Mononuclear cell (primary cell): ENCODE results near the gene TICAM2. TPM values are rescaled to one million over a fixed set of nuclear protein-coding genes. Genes with fewer than 3 reads are reported as not detected.

Experiments used
- H3K27me3 ChIP-seq: 2 replicates; pipeline ENCODE4 v1.6.0; 2011; ENCODE audit warnings: low read length, control low read depth; ENCODE audit not compliant: insufficient read depth
- H3K4me1 ChIP-seq: 2 replicates; pipeline ENCODE4 v1.5.1; 2011; ENCODE audit warnings: mild to moderate bottlenecking, low read length, control low read depth; ENCODE audit not compliant: insufficient read depth
- H3K4me3 ChIP-seq: 2 replicates; pipeline ENCODE4 v1.5.1; 2011; ENCODE audit warnings: mild to moderate bottlenecking, low read length, moderate library complexity
- H3K9me3 ChIP-seq: 2 replicates; pipeline ENCODE4 v1.5.1; 2011; ENCODE audit warnings: low read depth, mild to moderate bottlenecking, control low read depth, low read length
- total RNA-seq: library from RNA; depleted of rRNA; stranded (reverse); fragments of >200 nt; gene quantifications from one replicate; pipeline ENCODE4 v1.2.3, GENCODE V29; 2012

Gene TICAM2
- total RNA-seq, 1 donor = 1.2 TPM

DNA sequence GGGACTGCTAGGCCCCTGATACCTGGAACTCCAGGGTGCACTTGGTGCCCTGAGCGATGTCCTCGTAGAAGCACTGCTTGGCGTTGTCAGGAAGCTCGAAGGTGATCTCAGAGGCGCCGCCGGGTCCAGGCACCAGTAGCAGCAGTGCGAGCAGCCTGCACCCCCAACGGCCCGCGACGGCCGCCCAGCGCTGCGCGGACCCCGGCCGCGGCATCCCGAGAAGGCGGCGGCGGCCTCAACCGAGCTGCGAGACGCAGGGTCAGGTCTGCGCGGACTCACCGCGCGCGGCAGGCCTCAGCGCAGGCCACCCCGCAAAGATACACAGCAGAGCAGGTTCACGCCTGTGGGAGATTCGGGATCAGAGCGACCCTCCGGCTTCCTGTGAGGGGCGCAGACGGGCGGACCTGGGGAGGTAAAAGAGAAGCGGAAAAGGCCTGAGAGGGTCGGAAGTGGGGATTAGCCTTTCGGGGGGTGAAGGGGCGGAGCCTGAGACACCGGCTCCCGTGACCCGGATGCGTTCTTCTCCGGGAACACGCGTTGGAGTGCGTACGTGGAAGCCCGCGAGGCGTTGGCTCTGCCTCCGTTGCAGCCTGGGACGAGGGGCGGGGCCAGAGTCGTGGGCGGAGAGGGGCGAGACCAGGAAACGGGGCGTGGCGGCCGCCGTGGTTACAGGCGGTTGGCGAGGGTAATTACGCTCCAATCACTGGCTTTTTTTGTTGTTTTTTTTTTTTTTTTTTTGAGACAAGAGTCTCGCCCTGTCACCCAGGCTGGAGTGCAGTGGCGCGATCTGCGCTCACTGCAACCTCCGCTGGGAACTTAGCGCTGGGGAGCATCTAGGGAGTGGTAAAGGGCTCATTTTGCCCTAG lies 23.5 kb upstream of the TICAM2 start, which contains the start of gene TMED7:
Gene TMED7 (minus strand): TSS at position 458 of the 866 bp plus-strand sequence. CDS start 244 bp downstream, at position 214.
- Histone ChIP-seq H3K4me3 (peak within 1 kb of the TSS; percentile 82), H3K27me3 (no peaks in the 10 kb centered on the region), H3K4me1 (peaks cover 40% of the 10 kb centered on the region), H3K9me3 (no peaks in the 10 kb centered on the region)

DNA sequence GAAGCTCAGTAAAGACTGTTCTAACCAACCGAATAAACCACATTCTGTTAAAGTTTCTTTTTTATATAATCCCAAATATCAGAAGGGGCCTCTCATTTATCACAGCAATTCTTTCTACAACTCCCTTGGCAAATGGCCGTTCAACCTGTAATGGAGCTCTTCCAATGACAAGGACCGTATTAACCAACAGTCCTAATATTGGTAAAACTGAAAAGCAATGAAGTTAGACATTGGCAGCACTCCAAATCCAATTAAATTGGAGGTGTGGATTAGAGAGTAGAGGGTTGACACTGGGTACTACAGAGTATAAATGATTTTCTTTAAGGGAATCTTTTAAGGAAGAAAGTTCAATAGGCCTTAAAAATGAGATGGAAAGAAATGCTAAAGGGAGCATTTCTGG lies 22.7 kb upstream of the TICAM2 start:
- peak overlapping the region; percentile 82 for H3K4me3 ChIP-seq
- H3K9me3 ChIP-seq = no peaks in the 10 kb centered on the region
- no peaks in the 10 kb centered on the region for H3K27me3 ChIP-seq
- H3K4me1 ChIP-seq = peaks cover 40% of the 10 kb centered on the region

DNA sequence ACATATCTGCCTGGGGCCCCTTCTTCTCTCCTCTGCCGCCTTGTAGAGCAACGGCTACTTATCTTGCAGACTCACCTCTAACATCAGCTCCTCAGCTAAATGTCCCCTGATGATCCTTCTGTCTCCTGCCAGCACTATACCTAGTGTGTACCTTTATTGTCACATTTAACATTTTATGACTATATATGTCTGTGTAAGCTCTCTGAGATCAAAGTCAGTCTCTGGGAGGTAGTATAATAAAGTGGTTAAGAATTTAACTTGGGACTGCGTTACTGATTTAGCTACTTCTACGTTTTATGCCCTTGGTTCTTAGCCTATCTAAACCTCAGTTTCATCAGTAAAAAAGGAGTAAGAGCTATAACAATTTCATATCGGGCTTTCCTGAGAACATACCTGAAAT lies 21.4 kb upstream of the TICAM2 start:
- Histone ChIP-seq H3K27me3 (no peaks in the 10 kb centered on the region), H3K9me3 (no peaks in the 10 kb centered on the region), H3K4me3 (no peak overlapping the region), H3K4me1 (peaks cover 40% of the 10 kb centered on the region)

DNA sequence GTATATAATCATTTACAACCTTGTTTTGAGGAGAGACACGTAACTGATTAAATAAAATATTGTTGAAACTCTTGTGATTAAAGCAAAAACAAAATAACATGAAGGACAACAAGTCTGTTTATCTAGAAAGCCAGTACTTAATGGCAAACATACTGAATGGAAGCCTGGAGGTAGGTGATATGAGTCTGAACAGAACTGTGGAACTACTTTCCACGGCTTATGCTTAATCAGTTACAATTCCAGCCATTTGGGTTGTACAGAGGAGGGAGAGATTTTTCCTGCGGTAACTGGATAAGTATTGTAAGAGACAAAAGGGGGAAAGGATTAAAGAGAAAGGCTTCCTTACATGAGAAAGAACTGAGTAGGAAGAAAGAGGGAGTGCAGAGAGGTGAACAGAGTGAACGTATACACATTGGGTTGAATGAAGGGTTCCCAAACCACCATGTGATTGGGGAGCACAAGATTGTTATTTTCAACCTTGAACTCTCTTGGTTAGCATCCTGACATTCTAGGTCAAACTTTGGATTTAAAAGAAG lies 19.2 kb upstream of the TICAM2 start:
- H3K4me1 ChIP-seq = peaks cover 32% of the 10 kb centered on the region
- no peaks in the 10 kb centered on the region for H3K9me3 ChIP-seq
- no peak overlapping the region for H3K4me3 ChIP-seq
- H3K27me3 ChIP-seq = no peaks in the 10 kb centered on the region

DNA sequence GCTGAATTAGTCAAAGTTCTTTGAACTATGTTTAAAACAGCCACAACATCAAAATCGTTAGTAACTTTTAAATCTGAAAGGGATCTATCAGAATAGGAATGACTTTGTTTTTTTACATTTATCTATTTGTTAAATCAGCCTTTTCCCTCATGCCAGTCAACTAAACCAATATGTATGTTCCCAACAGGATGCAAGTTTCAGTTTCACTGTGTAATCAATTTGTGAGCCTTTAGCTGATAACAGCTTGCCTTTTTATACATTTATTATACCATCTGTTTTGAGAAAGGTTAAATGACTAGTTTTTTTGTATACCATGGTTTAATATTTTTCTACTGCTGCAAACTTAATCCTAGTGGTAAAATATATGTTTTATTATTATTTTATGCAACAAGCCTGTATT lies 14.6 kb upstream of the TICAM2 start:
- H3K27me3 ChIP-seq = no peaks in the 10 kb centered on the region
- no peaks in the 10 kb centered on the region for H3K9me3 ChIP-seq
- H3K4me1 ChIP-seq = no peaks in the 10 kb centered on the region
- no peak overlapping the region for H3K4me3 ChIP-seq

DNA sequence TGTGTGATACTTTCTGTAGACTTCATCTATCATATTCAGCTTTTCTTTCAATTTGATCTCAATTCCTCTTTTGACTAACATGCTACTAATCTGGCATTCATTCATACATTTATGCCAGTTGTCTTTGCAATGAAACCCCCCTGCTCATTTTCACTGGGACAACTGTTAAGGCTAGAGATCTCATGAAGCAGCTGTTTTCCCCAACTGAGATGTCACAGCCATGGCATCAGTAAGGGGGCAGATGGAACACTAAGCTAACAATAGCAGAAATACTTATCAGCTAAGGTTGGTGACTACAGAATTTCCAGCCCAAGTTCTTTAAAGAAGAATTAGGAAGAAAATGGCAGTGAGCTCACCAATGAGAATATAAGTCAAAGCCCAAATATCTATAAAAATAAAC lies 14.2 kb upstream of the TICAM2 start:
- H3K9me3 ChIP-seq = no peaks in the 10 kb centered on the region
- no peak overlapping the region for H3K4me3 ChIP-seq
- H3K4me1 ChIP-seq = no peaks in the 10 kb centered on the region
- H3K27me3 ChIP-seq = no peaks in the 10 kb centered on the region

DNA sequence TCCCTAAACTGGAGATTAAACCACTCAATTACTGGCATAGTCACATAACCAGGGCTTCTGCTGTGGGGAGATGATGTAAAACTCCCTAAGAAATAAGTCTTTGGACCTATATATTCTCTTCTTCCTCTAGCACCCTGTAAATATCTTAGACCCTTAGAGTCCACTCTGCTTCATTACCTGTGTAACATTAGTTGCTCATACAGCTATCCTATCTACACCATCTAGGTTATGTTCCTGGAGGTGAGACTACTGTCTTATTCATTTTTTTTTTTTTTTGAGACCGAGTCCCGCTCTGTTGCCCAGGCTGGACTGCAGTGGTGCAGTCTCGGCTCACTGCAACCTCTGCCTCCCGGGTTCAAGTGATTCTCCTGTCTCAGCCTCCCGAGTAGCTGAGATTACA lies 9.6 kb upstream of the TICAM2 start:
- no peaks in the 10 kb centered on the region for H3K27me3 ChIP-seq
- H3K4me3 ChIP-seq = no peak overlapping the region
- H3K9me3 ChIP-seq = no peaks in the 10 kb centered on the region
- no peaks in the 10 kb centered on the region for H3K4me1 ChIP-seq

DNA sequence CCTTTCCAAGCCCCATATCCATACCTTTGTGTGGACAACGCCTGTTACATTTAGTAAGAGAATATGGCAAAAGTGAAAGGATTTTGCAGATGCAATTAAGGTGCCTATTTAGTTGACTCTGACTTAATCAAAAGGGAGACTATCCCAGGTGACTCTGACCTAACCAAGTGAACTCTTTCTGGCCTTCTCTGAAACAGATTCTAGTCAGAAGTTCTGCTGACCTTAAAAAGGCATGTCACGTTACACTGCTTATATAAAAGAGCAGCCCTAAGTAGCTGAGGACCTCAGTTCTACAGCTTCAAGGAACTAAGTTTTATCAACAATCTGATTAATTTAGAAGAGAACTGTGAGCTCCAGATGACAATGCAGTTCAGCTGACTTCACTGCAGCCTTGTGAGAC lies 5.7 kb upstream of the TICAM2 start:
- H3K4me3 ChIP-seq = no peak overlapping the region
- H3K4me1 ChIP-seq = peaks cover 17% of the 10 kb centered on the region
- no peaks in the 10 kb centered on the region for H3K27me3 ChIP-seq
- H3K9me3 ChIP-seq = no peaks in the 10 kb centered on the region

DNA sequence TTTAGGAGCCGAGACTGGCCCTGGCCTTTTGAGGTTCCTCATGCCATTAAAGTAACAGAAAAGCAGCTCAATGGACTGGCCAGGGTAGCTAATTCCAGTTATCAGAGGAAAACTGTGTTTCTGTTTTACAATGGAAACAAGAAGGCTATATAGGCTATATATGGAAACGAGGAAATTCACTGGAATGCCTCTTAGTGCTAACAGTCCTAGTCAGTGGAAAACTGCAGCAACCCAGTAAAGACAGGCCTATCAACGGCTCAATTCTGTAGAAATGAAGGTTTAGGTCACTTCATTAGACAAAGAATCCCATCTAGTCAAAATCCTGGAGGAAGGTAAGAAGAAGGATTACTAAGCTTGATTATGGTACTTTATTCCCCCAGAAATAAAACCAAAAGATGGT lies 3.2 kb upstream of the TICAM2 start:
- no peaks in the 10 kb centered on the region for H3K27me3 ChIP-seq
- no peak overlapping the region for H3K4me3 ChIP-seq
- H3K4me1 ChIP-seq = peaks cover 39% of the 10 kb centered on the region
- H3K9me3 ChIP-seq = no peaks in the 10 kb centered on the region

DNA sequence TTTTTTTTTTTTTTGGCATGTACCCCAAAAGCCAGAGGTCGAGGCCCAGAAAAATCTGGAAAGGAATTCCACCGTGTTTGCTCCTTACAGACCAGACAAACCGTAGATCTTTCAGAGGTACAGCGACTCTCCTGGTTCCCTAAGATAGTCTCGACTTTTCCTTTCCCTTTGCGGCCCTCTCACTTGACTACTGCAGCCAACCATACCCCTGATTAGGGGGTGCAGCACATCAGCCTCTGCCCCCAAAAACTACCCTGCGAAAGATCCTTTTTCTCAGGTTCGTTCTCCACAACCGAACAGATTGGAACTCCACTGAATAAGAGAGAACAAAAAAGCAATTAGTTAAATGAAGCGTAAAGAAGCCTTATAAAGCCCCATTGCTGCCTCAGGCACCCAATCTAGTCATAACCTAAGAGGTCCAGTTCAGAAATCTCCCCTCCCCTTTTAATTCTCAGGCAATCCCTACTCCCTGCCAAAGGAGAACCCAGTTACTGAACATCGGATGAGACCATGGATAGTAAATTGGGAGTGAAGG lies 379 bp upstream of the TICAM2 start:
- H3K4me3 ChIP-seq = peak overlapping the region; percentile 72
- H3K4me1 ChIP-seq = peaks cover 53% of the 10 kb centered on the region

DNA sequence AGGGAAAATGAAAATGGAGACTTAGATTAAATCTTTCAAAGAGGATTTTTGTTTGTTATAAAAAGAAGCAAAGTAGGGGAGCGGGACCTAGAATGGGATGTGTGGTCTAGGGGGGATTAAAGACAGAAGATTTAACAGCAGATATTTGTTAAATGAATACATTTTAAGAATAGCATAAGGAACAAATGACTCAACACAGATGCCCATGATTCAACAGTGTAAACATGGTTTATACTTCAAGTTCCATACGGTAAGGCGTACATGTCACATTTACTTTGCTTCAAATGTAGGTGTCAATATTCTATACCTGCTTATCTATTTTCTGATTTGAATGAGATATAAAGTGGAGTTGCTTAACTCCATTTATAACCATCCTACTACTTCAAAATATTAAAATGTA lies 1.5 kb downstream of the TICAM2 start:
- Histone ChIP-seq H3K4me3 (peak overlapping the region; percentile 72), H3K4me1 (peaks cover 53% of the 10 kb centered on the region), H3K9me3 (no peaks in the 10 kb centered on the region)

More for the DNA sequence above, 379 bp upstream of the TICAM2 start:
- Histone ChIP-seq H3K9me3 (no peaks in the 10 kb centered on the region), H3K27me3 (no peaks in the 10 kb centered on the region)

DNA sequence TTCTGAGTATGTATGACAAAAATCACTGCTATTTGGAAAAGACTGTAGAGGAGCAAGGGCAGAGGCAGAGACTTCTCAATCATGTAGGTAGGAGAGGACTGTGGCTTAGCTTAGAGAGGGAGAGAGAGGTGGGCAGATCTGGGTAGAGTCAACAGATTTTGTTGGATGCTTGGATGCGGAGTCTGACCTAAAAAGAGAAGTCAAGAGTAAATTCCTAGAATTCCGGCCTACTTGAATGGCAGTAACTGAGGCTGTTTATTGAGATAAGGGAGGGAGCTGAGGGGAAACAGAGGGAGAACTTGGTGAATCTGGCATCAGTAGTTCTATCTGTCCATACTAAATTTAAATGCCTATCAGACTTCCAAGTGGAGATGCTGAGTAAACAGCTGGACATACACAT lies 2.4 kb downstream of the TICAM2 start:
- Histone ChIP-seq H3K4me1 (peaks cover 53% of the 10 kb centered on the region), H3K9me3 (no peaks in the 10 kb centered on the region), H3K27me3 (no peaks in the 10 kb centered on the region), H3K4me3 (no peak overlapping the region)

More for the DNA sequence above, 1.5 kb downstream of the TICAM2 start:
- no peaks in the 10 kb centered on the region for H3K27me3 ChIP-seq

DNA sequence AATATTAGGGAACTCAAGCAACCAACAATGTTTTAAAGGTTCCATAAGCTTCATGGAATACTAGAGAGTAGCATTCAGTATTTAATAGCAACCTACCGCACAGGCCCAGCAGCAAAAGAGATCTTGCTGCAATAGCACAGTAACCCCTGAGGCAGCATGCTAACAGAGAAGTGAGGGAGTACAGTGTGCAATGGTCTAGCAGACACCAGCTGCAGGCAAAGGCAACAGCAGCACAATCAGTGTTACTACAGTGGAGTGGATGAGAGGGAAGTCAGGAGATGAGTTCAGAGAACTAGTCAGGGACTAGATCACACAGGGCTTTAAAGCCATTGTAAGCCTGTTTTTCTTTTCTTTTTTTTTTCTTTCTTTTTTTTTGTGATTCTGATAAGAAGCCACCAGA lies 2.8 kb downstream of the TICAM2 start:
- Histone ChIP-seq H3K9me3 (no peaks in the 10 kb centered on the region), H3K4me1 (peaks cover 52% of the 10 kb centered on the region), H3K27me3 (no peaks in the 10 kb centered on the region), H3K4me3 (no peak overlapping the region)

DNA sequence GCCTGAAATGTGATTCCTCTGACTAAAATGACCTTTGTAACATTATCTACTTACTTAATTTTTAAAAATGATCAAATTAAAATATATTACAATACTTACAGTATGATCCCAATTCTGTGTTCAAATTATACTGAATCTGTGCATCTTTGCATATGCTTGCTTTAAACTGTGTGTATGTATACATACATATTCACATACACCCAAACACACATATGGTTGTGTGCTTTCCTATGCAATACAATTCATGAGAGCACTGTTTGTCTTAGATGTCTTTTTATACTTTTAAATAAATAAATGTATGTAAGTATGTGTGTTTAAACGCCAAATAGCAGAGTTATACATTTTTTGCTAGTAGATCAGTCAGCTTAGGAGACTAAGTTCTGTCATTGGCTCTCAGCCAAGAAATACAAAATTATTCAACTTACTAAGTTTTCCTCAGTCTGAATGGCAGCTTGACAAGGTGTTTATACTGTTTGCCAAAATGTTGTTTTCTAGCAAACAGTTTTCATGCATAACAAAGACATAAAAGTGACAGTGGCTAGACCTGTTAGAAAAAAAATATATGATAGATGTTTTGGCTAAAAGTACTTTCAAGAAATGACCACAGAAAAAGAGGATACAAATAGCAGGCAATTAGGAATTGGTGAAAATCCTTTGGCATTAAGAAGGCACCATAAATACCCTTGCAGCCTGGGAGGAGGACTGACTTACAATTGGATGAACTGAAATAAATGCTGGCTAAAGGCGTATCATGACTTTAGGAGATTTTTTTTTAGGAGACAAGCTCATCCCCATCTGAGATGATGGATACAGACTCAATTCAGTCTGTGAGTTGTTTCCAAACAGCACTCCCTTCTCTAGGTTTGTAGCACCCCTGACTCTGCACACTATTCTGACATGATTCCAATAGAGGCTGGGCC lies 7.9 kb downstream of the TICAM2 start:
- Histone ChIP-seq H3K4me1 (peaks cover 4% of the 10 kb centered on the region), H3K27me3 (no peaks in the 10 kb centered on the region), H3K4me3 (no peak overlapping the region), H3K9me3 (no peaks in the 10 kb centered on the region)

DNA sequence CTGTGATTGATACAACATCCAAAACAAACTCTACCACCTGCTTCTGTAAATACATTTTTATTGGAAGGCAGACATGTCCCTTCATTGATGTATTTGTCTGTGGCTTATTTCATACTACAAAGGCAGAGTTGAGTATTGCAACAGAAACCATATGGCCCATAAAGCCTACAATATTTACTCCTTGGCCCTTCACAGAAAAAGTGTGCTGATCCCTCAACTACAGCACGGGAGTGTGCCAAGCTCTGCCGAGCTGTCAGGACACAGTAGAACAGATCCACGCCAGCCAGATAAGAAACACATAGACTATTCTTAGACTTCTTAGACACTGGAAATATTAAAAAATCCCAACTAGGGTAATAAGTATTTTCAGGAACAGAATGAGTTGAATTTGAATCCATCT lies 13.2 kb downstream of the TICAM2 start:
- H3K4me3 ChIP-seq = no peak overlapping the region
- no peaks in the 10 kb centered on the region for H3K4me1 ChIP-seq
- H3K27me3 ChIP-seq = no peaks in the 10 kb centered on the region
- no peaks in the 10 kb centered on the region for H3K9me3 ChIP-seq
